Measurements from ENCODE around the gene ACP6. TPM values are rescaled to one million over a fixed set of nuclear protein-coding genes. Genes with fewer than 3 reads are reported as not detected.
A peak's percentile ranks its signal among the peaks of the same experiment; 100 is the strongest.

ACP6 gene
- total and polyA plus RNA-seq, 10 of the 15 experiments (the other 5 are each of a cell fraction or from before 2014, with no cell fraction given) = 3.1 to 19.7 (median 9.4) TPM

- 100% methylated on average over 2 of the region's 2 CpGs for WGBS (ENCODE audit: insufficient coverage, insufficient replicate concordance, low lambda C conversion rate, missing lambda C conversion rate)
- H3K4me2 ChIP-seq (ENCODE audit: control insufficient read depth, insufficient read depth) = no peak overlapping the region
- no peak overlapping the region for H3K4me3 ChIP-seq
- no peaks in the 10 kb centered on the region for H3K36me3 ChIP-seq (ENCODE audit: control insufficient read depth in 2 of 2, insufficient read depth in 2 of 2, low read length in 1 of 2)
- H3K4me1 ChIP-seq (ENCODE audit: control insufficient read depth, insufficient read depth, low read length) = no peaks in the 10 kb centered on the region
- in situ Hi-C loops (cut with MboI) = no loop called here
- ChIA-PET CTCF (interaction anchor here (1.4 kb wide), 1 partner anchor 54 kb away, joined by 3 read pairs; a partner anchor contains a TSS), RAD21 (ENCODE audit: unreplicated experiment) (no interaction called here), SMC1A (ENCODE audit: uncharacterized antibody, unreplicated experiment) (no interaction called here), POLR2A (no interaction called here)
- H3K79me2 ChIP-seq (ENCODE audit: control insufficient read depth, insufficient read depth, low read length) = no peaks in the 10 kb centered on the region; the same call in 1 of the 2 replicates
- H4K20me1 ChIP-seq (ENCODE audit: control insufficient read depth, insufficient read depth) = no peaks in the 10 kb centered on the region
- intact Hi-C loops (cut with micrococcal nuclease; ENCODE audit: unreplicated experiment) = no loop called here
- no peak overlapping the region for H2AFZ ChIP-seq (ENCODE audit: control insufficient read depth, low read depth, low read length)
- DNase-seq (ENCODE audit: low read depth, low spot score) = no peak
- H3K9ac ChIP-seq (ENCODE audit: control insufficient read depth, insufficient read depth, low read length) = no peak overlapping the region
- no peaks in the 10 kb centered on the region for H3K27me3 ChIP-seq (replicated peaks in 1 of 2; ENCODE audit: control insufficient read depth in 2 of 2, insufficient read depth in 2 of 2, low read length in 1 of 2)
- BruUV-seq (replicated peaks) = no TSS peak
- no peak for ATAC-seq
- no peak for FAIRE-seq
- TF ChIP-seq TCF7 (IDR thresholded peaks at IDR 0.05; ENCODE audit: borderline replicate concordance) (no peak), CTCF (IDR thresholded peaks at IDR 0.05 in 2 of 3, conservative IDR thresholded peaks at IDR 0.05 in 1 of 3; ENCODE audit: control insufficient read depth in 2 of 3, extremely low read depth in 1 of 3, insufficient read depth in 1 of 3, low read depth in 3 of 3, low read length in 3 of 3) (peak in 1 of 3 experiments; percentile 28; a peak in 1 of 6 replicates)
- no peak overlapping the region for H3K27ac ChIP-seq (ENCODE audit: control insufficient read depth, insufficient read depth)
- H3K9me3 ChIP-seq (replicated peaks; ENCODE audit: control insufficient read depth, insufficient read depth, low read length) = no peaks in the 10 kb centered on the region
Measured at GRCh38 chr1:147665521-147665920, 4.8 kb downstream of the ACP6 start.

DNA sequence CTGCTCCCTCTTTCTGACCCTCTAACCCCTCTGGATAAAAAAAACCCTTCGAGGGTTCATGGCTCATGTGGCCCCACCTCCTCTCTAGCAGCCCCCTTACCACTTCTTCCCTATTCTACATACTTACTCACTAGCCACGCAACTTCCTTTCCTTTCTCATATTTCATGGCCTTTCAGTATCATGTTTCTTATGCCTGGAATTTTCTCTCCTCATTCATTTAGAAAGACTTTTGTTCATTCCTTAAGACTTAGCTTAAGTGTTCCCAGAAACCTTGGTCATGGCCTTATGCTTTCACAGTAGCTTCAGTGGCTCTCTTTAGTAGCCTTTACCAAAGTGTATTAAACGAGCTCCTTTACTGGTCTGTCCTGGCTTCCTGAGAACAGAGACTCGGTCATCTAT lies 6.1 kb downstream of the ACP6 start:
- Histone ChIP-seq H3K4me3 (no peak overlapping the region), H4K20me1 (ENCODE audit: control insufficient read depth, insufficient read depth) (no peaks in the 10 kb centered on the region), H3K27me3 (replicated peaks in 1 of 2; ENCODE audit: control insufficient read depth in 2 of 2, insufficient read depth in 2 of 2, low read length in 1 of 2) (no peaks in the 10 kb centered on the region), H3K4me2 (ENCODE audit: control insufficient read depth, insufficient read depth) (no peak overlapping the region), H3K27ac (ENCODE audit: control insufficient read depth, insufficient read depth) (no peak overlapping the region), H2AFZ (ENCODE audit: control insufficient read depth, low read depth, low read length) (no peak overlapping the region), H3K4me1 (ENCODE audit: control insufficient read depth, insufficient read depth, low read length) (no peaks in the 10 kb centered on the region), H3K79me2 (ENCODE audit: control insufficient read depth, insufficient read depth, low read length) (no peaks in the 10 kb centered on the region; the same call in 1 of the 2 replicates), H3K9ac (ENCODE audit: control insufficient read depth, insufficient read depth, low read length) (no peak overlapping the region), H3K9me3 (replicated peaks; ENCODE audit: control insufficient read depth, insufficient read depth, low read length) (no peaks in the 10 kb centered on the region), H3K36me3 (ENCODE audit: control insufficient read depth in 2 of 2, insufficient read depth in 2 of 2, low read length in 1 of 2) (no peaks in the 10 kb centered on the region)
- CTCF ChIA-PET = interaction anchor here (0.6 to 0.7 kb wide), 2 partner anchors 23 to 390 kb away, joined by 3 read pairs; no protein-coding TSS in a partner anchor
- DNase-seq (ENCODE audit: low read depth, low spot score) (no peak), FAIRE-seq (no peak), ATAC-seq (no peak)
- SMC1A ChIA-PET (ENCODE audit: uncharacterized antibody, unreplicated experiment) = interaction anchor here (1.0 kb wide), 1 partner anchor 16 kb away, joined by 3 read pairs; no protein-coding TSS in a partner anchor
- in situ Hi-C loops (cut with MboI) = no loop called here
- RAD21 ChIA-PET (ENCODE audit: unreplicated experiment) = no interaction called here
- TF ChIP-seq SMARCA5 (IDR thresholded peaks at IDR 0.05) = no peak
- no peak for TF ChIP-seq MXI1 (IDR thresholded peaks at IDR 0.05; ENCODE audit: low read depth, low read length)
- TF ChIP-seq, protein P1, sequence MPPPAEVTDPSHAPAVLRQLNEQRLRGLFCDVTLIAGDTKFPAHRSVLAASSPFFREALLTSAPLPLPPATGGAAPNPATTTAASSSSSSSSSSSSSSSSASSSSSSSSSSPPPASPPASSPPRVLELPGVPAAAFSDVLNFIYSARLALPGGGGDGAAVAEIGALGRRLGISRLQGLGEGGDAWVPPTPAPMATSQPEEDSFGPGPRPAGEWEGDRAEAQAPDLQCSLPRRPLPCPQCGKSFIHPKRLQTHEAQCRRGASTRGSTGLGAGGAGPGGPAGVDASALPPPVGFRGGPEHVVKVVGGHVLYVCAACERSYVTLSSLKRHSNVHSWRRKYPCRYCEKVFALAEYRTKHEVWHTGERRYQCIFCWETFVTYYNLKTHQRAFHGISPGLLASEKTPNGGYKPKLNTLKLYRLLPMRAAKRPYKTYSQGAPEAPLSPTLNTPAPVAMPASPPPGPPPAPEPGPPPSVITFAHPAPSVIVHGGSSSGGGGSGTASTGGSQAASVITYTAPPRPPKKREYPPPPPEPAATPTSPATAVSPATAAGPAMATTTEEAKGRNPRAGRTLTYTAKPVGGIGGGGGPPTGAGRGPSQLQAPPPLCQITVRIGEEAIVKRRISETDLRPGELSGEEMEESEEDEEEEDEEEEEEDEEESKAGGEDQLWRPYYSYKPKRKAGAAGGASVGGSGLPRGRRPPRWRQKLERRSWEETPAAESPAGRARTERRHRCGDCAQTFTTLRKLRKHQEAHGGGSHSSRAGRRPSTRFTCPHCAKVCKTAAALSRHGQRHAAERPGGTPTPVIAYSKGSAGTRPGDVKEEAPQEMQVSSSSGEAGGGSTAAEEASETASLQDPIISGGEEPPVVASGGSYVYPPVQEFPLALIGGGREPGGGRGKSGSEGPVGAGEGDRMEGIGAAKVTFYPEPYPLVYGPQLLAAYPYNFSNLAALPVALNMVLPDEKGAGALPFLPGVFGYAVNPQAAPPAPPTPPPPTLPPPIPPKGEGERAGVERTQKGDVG (CRISPR knock-in tag; IDR thresholded peaks at IDR 0.05) = no peak
- no peak for TF ChIP-seq ZNF217 (IDR thresholded peaks at IDR 0.05)
- no peak for TF ChIP-seq KDM1A (IDR thresholded peaks at IDR 0.05; ENCODE audit: borderline replicate concordance)
- TF ChIP-seq USF2 (IDR thresholded peaks at IDR 0.05; ENCODE audit: borderline replicate concordance, low read depth, low read length) = no peak
- 33% methylated on average over 4 of the region's 4 CpGs for WGBS (ENCODE audit: insufficient coverage, insufficient replicate concordance, low lambda C conversion rate, missing lambda C conversion rate)
- POLR2A ChIA-PET = no interaction called here
- BruUV-seq (replicated peaks) = no TSS peak
- intact Hi-C loops (cut with micrococcal nuclease; ENCODE audit: unreplicated experiment) = no loop called here
